HG03066 (cell line): Measurements from ENCODE around the gene SCFD1.
"Not testable (repeated sequence)": the region's sequence is repeated elsewhere in the genome, so short reads cannot be mapped to it uniquely, and the experiment has no call there.

Experiments used
- ATAC-seq: cut with Tn5 transposase; IDR thresholded peaks from one replicate; pipeline ENCODE4 v1.9.1; 2021; ENCODE audit warnings: low read depth; ENCODE audit not compliant: unreplicated experiment

SCFD1 gene

GRCh38 chr14:30621940-30622830, at the start of gene SCFD1:
TSS of gene SCFD1 (plus strand) at chr14:30622319. CDS start at chr14:30622339, 20 bp downstream.
- ATAC-seq: peak; percentile 92

DNA sequence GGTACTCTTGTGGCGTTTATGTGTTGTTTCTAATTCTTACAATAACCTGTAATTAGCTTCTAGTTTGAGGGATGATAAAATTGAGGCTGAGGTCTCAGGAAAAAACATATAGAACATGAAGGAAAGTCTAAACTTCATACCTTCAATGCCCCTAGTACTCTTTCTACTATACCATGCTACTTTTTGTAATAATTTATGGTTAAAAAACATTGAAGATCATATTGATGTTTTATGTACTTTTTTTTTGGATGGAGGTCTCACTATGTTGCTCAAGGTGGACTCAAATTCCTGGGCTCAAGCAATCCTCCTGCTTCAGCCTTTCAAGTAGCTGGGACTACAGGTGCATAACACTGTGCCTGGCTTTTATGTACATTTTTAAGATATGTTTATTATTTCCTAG, 49.3 kb upstream of the SCFD1 start:
- ATAC-seq: no peak

- no peak for ATAC-seq
Measured at GRCh38 chr14:30573226-30573814, 48.8 kb upstream of the SCFD1 start.

DNA sequence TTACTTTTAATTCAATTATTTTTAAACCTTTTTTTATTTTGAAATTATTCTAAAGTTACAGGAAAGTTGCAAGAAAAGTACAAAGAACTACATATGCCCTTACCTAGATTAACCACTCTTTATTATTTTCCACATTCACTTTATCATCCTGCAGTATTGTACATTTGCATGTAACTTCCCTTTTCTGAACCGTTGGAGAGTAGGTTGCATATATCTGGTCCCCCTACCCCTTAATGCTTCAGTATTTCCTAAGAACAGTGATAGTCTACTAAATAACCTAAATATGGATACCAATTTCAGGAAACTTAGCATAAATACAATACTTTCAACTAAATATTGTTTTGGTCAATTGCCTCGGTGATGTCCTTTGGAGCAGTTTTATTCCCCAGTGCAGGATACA, 48.2 kb upstream of the SCFD1 start:
- no peak for ATAC-seq

DNA sequence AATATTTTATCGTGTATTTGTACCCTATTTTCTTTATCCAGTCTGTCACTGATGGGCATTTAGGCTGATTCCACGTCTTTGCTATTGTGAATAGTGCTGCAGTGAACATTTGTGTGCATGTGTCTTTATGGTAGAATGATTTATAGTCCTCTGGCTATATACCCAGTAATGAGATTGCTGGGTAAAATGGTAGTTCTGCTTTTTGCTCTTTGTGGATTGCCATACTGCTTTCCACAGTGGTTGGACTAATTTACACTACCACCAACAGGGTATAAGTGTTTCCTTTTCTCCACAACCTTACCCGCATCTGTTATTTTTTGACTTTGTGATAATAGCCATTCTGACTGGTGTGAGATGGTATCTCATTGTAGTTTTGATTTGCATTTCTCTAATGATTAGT, 47.3 kb upstream of the SCFD1 start:
- ATAC-seq: not testable (repeated sequence)

DNA sequence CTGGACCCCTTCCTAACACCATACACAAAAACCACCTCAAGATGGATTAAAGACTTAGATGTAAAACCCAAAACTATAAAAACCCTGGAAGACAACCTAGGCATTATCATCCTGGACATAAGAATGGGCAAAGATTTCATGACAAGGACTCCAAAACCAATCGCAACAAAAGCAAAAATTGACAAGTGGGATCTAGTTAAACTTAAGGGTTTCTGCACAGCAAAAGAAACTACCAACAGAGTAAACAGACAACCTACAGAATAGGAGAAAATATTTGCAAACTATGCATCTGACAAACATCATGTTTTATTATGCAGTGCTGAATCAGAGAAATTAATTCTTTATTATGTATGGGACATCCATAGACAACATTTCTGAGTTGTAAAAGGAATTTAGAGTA, 45.8 kb upstream of the SCFD1 start:
- not testable (repeated sequence) for ATAC-seq

- ATAC-seq: no peak
Measured at GRCh38 chr14:30580616-30581282, 41.4 kb upstream of the SCFD1 start.

DNA sequence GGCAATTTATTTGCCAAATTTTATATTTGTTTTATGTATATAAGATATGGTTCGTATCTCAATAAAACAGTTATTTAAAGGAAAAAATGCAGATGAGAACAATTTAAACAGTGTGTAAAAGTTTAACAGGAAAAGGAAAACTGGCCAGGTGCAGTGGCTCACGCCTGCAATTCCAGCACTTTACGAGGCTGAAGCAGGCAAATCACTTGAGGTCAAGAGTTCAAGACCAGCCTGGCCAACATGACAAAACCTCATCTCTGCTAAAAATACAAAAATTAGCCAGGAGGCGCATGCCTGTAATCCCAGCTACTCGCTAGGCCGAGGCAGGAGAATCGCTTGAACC, 40.9 kb upstream of the SCFD1 start:
- ATAC-seq: no peak

DNA sequence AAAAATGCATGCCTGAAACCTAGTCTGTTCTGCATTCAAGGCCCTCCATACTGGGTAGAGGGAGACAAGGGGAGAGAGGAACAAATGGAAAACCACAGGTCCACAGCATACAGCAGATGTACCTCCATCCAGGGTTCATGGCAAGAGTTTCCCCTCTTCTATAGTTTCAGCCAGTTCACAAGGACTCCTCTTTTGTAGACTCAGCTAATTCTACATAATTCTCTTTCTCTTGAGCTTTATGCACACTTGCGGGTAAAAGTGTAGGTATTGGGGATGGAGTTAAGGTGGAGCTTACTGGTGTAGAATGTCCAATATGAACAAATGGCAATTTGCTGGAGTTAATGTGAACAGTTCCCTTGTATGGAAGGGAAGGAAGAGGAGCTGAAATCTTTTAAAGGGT, 39.7 kb upstream of the SCFD1 start:
- ATAC-seq: no peak

DNA sequence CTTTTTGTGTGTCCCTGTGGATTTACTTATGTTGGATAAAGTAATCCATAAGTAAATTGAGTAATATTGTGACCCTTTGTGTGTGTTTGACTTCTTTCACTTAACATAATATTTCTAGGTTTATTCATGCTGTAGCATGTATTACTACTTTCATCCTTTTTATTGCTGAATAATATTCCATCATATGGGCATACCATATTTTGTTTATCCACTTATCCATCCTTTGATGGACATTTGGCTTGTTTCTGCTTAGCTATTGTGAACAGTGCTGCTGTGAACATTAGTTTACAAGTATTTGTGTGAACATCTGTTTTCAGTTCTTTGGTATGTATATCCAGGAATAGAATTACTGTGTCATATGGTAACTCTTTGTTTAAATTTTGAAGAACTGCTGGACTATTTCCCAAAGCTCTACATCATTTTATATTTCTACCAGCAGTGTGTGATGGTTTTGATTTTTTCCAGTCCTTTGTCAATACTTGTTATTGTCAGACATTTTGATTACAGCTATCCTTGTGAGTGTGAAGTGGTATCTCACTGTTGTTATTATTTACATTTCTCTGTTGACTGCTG, 38.0 kb upstream of the SCFD1 start:
- ATAC-seq: no peak

- ATAC-seq: no peak
Measured at GRCh38 chr14:30585204-30585603, 36.9 kb upstream of the SCFD1 start.

- no peak for ATAC-seq
Measured at GRCh38 chr14:30587141-30587540, 35.0 kb upstream of the SCFD1 start.

GRCh38 chr14:30588873-30589272, 33.2 kb upstream of the SCFD1 start:
- ATAC-seq: no peak

GRCh38 chr14:30596935-30597334, 25.2 kb upstream of the SCFD1 start:
- ATAC-seq: no peak

- no peak for ATAC-seq
Measured at GRCh38 chr14:30597504-30597903, 24.6 kb upstream of the SCFD1 start.

- ATAC-seq: no peak
Measured at GRCh38 chr14:30600922-30601918, 20.9 kb upstream of the SCFD1 start.

DNA sequence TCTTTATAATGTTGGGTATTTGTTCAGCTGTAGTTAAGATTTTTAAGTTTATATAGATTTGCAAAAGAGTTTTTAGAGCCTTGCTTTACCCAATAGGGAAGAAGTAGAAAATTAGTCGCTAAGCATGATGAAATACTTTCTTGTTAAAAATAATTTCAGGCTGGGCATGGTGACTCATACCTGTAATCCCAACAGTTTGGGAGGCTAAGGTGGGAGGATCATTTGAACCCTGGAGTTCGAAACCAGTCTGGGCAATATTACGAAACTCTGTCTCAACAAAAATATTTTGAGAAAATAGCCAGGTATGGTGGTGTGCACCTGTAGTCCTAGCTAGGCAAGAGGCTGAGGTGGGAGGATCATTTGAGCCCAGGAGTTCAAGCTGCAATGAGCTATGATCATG, 18.7 kb upstream of the SCFD1 start:
- ATAC-seq: no peak

DNA sequence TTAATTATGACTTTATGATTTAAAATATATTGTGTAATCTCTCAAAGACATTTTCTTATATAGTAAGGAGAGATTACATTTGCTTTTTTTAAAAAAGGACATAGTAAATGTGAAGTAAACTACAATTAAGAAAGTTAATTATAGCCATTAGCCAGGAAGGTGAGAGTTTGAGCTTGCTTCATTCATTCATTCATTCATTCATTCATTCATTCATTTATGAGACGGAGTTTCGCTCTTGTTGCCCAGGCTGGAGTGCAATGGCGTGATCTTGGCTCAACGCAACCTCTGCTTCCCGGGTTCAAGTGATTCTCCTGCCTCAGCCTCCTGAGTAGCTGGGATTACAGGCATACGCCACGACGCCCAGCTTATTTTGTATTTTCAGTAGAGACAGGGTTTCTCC, 17.4 kb upstream of the SCFD1 start:
- ATAC-seq: not testable (repeated sequence)

GRCh38 chr14:30607156-30607780, 14.9 kb upstream of the SCFD1 start:
- no peak for ATAC-seq

- ATAC-seq: no peak
Measured at GRCh38 chr14:30608533-30609006, 13.5 kb upstream of the SCFD1 start.
